Activated gamma-delta T cell treated with Interleukin-2 at 50 U/mL for 16 hours (primary cell): Measurements from ENCODE around the gene NOD1.

Experiments
- DNase-seq: peaks from one replicate; pipeline ENCODE4 v3.0.0-alpha.2; 2020

Gene NOD1

GRCh38 chr7:30468791-30469190 is 9.8 kb downstream of the NOD1 start:
- no peak for DNase-seq

GRCh38 chr7:30468041-30468440 is 10.5 kb downstream of the NOD1 start:
- DNase-seq, result no peak

DNA sequence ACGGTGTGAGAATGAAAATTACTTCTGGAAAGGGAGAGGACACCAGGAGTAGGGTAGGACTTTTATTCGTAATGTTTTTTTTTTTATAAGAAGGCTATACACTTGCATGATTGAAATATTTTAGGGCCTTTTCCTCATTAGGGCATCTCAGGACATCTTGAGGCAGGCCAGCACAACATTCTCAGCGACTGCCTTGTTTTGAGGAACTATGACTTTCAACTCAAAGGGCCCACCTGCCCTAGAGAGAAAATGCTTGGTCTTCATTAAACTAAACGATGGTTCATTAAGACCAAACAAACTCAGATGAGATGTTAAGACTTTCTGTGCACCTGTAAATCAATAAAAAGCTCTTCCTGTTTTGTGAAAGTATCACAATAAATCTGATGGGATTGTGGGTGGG is 11.3 kb downstream of the NOD1 start:
- DNase-seq, result no peak

GRCh38 chr7:30466266-30466665 is 12.3 kb downstream of the NOD1 start:
- DNase-seq, result no peak

DNA sequence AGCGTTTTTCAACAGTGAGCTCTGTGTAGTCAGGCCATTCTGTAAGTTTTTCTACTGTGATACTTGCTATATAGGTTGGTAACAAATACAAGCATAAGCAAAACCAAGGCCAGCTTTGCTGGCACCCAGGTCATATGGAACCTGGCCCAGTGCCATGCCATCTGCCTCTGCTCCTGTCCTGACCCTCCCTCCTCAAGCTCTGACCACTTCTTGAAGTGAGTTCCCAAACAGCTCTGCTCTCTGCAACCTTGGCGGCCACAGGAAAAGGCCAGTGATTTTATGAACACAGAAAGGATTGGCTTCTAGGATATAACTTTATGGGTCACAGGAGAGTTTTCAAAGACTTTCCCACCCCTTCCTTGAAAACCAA is 12.8 kb downstream of the NOD1 start:
- no peak for DNase-seq

- DNase-seq, result no peak
These were observed 13.4 kb downstream of the NOD1 start for GRCh38 chr7:30465046-30465810.

GRCh38 chr7:30464231-30464671 is 14.3 kb downstream of the NOD1 start:
- no peak for DNase-seq

DNA sequence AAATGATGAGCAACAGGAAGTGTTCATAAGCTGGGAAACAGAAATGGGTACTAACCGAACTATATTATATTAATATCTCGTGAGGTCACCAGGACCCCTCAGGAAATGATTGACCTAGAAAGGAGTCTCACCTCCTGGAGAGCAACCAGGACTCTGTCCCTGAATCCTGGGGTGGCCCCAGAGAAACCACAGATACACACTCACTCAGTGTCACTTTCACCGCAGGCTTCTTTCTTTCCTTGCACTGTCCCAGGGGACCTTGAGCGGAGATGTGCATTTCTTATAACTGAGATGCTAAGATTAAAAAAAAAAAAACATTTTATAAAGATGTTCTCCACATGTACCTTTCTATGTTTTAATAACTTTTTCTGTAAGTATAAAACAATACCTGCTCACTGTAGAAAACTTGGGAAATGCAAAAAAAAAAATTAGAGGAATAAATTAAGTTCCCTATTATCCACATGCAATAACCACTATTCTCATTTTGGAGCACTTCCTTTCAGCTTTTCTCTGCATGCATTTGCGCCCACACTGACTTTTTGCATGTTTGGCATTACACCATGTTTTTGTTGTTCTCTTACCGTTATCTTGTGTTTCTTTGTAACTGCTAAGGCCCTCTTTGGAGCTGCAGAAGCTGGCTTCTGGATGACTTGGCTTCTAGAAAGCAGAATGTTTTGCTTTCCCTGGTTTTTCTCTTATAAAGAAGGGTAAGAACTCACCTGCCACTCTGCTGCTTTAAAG is 15.0 kb downstream of the NOD1 start:
- no peak for DNase-seq

GRCh38 chr7:30462179-30462578 is 16.4 kb downstream of the NOD1 start:
- DNase-seq, result no peak

- no peak for DNase-seq
These were observed 18.3 kb downstream of the NOD1 start for GRCh38 chr7:30460246-30460633.

- DNase-seq, result no peak
These were observed 18.9 kb downstream of the NOD1 start for GRCh38 chr7:30459591-30460245.

- DNase-seq, result no peak
These were observed 20.3 kb downstream of the NOD1 start for GRCh38 chr7:30458311-30458710.

DNA sequence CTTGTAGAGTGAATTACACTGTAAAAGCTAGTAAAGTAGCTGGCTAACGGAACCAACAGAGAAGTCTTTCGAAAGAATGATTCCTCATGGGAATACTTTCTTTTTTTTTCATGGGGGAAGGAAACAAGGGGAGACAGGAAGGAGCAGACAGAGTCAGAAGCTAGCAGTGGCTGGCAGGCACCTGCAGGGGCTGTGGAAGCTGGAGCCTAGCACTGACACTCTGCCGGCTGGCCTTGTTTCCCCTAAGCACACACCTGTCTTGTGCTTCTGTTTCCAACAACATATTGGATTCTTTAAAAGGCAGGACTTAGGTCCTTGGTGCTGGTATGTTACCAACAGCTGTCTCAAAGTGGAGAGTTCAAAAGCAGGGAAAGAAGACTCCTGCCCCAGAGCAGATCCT is 24.7 kb downstream of the NOD1 start:
- no peak for DNase-seq

DNA sequence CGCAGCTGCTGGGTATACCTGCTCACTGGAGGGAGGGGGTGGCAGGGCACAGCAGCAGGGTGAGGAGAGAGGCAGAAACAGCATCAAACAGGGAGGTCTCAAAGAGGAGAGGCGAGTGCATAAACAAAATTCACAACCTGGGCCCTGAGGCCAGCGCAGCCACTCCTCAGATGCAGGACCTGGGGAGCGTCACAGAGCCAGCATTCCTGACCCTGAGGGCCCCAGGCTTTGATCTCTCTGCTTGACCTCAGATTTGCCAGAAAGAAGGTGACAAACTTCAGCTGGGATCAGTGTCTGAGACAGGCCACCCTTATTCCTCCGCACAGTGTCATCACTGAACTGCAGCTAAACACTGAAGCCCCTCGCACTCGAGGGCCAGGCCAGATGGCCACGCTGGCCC is 25.6 kb downstream of the NOD1 start:
- no peak for DNase-seq

DNA sequence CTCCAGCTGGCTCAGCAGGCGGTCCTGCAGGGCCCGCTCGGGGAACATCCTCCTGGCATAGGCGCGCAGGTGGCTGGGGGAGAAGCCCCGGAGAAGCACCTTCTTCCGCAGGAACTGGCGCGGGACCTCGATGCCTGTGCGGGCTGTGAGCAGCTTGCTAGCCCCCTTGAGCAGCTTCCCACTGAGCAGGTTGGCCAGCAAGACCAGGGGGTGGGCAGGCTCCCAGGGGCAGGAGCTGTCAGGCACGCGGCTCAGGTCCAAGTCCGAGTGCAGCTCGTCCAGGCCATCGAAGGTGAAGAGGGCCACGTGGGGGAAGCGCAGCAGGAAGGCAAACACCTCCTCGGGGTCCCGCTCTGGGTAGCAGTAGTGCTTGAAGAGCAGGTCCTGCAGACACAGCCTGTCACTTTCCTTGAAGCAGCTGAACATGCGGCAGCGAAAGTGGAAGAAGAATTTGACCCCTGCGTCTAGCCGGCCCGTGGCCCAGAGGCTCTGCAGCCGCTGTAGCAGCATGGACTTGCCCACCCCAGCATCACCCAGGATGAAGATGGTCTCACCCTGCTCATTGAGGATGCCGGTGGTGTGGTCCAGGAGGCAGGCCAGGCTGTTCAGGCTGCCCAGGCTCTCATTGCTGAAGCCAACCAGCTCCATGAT is 26.2 kb downstream of the NOD1 start:
- no peak for DNase-seq

DNA sequence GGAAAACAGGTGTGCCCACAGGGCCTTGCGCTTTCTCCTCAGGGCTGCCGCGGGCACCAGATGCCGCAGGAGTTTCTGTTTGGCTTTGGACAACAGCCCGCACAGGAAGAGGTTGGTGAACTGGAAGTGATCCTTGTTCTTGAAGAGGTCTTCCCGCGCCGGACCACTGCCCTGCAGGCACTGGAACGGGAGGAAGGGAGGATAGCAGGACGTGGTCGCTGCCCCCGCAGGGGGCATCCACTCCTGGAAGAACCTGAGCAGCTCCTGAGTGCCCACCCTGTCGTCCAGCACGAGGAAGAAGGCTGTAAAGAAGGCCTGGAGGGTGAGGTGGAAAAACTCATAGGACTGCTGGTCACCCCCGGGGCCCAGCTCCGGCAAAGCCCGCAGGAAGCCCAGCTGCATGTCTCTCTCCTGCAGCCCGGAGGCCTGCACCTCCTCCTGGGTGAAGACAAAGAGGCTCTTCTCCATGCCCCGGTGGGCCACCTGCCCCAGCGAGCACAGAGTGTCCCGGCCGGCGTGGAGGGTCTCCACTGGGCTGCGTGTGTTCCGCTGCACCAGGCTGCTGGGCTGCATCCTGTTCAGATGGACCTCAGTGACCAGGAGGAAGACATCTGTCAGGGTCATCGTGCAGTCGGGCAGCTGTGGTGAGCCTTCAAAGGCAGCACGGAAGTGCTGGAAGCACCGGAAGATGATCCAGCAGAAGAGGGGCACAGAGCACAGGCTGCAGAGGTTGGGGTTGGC is 26.9 kb downstream of the NOD1 start:
- DNase-seq, result no peak

DNA sequence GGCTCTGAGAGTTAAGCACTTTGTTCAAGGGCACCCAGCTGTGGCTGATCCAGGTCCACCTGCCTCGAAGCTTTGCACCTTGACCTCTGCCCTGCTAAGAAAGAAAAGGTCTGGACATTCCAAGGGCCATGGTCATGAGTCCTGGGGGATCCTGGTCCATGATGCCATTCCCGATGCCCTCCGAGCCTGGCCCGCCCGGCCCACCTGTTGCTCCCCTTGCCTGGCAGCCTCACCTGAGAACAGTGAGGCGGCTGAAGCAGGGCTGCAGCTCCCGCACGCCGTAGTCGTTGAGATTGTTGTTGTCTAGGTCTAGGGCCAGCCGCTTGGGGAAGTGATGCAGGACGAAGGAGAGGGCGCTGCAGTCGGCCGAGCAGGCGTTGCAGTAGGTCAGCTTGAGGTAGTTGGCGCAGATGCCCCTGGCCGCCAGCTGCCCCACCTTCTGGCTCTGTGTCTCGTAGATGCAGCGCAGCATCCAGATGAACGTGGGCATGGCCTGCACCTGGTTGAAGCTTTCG is 27.5 kb downstream of the NOD1 start:
- DNase-seq, result no peak

GRCh38 chr7:30450240-30450982 is 28.2 kb downstream of the NOD1 start:
- no peak for DNase-seq

GRCh38 chr7:30448461-30449189 is 30.0 kb downstream of the NOD1 start:
- DNase-seq, result no peak

GRCh38 chr7:30447466-30447865 is 31.1 kb downstream of the NOD1 start:
- no peak for DNase-seq

- DNase-seq, result no peak
These were observed 32.3 kb downstream of the NOD1 start for GRCh38 chr7:30446266-30446665.
